DND-41 (cell line): Measurements from ENCODE around the gene FIGNL2.

Source experiments
- ATAC-seq: fragments of 200-7000 bp; cut with Tn5 transposase; 3 replicates; pipeline ENCODE4 v1.9.1; 2021; ENCODE audit warnings: low read depth; ENCODE audit not compliant: insufficient read depth
- DNase-seq: peaks from one replicate; pipeline ENCODE4 v3.0.0-alpha.2; 2020
- H2AFZ ChIP-seq: 2 replicates; pipeline ENCODE4 v1.6.0; 2012; ENCODE audit warnings: low read depth, low read length
- H3K27ac ChIP-seq: 2 replicates; pipeline ENCODE4 v1.5.1; 2012; ENCODE audit warnings: low read length, inconsistent platforms
- H3K27me3 ChIP-seq: fragments of 200-600 bp; sonication (generic); 2 replicates; pipeline ENCODE4 v1.6.0; 2012; ENCODE audit warnings: low read length, mild to moderate bottlenecking, inconsistent platforms; ENCODE audit not compliant: insufficient read depth, poor library complexity
- H3K36me3 ChIP-seq: 2 replicates; pipeline ENCODE4 v1.5.1; 2012; ENCODE audit warnings: low read length, inconsistent platforms; ENCODE audit not compliant: insufficient read depth
- H3K4me1 ChIP-seq: 2 replicates; pipeline ENCODE4 v1.5.1; 2012; ENCODE audit warnings: mild to moderate bottlenecking, low read length; ENCODE audit not compliant: insufficient read depth
- H3K4me2 ChIP-seq: 2 replicates; pipeline ENCODE4 v1.6.0; 2012; ENCODE audit warnings: mild to moderate bottlenecking, moderate library complexity, low read length, inconsistent platforms; ENCODE audit not compliant: insufficient read depth
- H3K4me3 ChIP-seq, 2 experiments: fragments of 200-600 bp in 1 of 2; shearing (Covaris generic) in 1 of 2; 2 replicates each; pipeline ENCODE4 v1.5.1; 2012 to 2016; ENCODE audit warnings: inconsistent platforms in 2 of 2, low read length in 2 of 2, mild to moderate bottlenecking in 2 of 2, low read depth in 1 of 2, moderate library complexity in 1 of 2
- H3K79me2 ChIP-seq: 2 replicates; pipeline ENCODE4 v1.6.0; 2012; ENCODE audit warnings: low read length, inconsistent platforms; ENCODE audit not compliant: insufficient read depth
- H3K9ac ChIP-seq: 2 replicates; pipeline ENCODE4 v1.6.0; 2012; ENCODE audit warnings: low read depth, mild to moderate bottlenecking, inconsistent platforms, low read length, moderate library complexity
- H3K9me3 ChIP-seq: 2 replicates; pipeline ENCODE4 v1.5.1; 2012; ENCODE audit warnings: low read length, moderate library complexity, mild to moderate bottlenecking, inconsistent platforms; ENCODE audit not compliant: insufficient read depth, severe bottlenecking
- H4K20me1 ChIP-seq: 2 replicates; pipeline ENCODE4 v1.6.0; 2012; ENCODE audit warnings: low read length; ENCODE audit not compliant: insufficient read depth
- CTCF ChIP-seq: IDR thresholded peaks from 2 replicates; pipeline ENCODE4 v1.5.1; 2012; ENCODE audit warnings: borderline replicate concordance, low read length, moderate library complexity, mild to moderate bottlenecking; ENCODE audit not compliant: poor library complexity, severe bottlenecking; ENCODE audit errors: extremely low read depth
- EZH2 ChIP-seq: IDR thresholded peaks from 3 replicates; pipeline ENCODE4 v1.6.1; 2012; ENCODE audit warnings: borderline replicate concordance, low read depth, mild to moderate bottlenecking, moderate library complexity, low read length, inconsistent platforms; ENCODE audit not compliant: severe bottlenecking

FIGNL2 gene

GRCh38 chr12:51820526-51821439 lies 27.7 kb downstream of the FIGNL2 start:
- Histone ChIP-seq H3K27me3 (no peaks in the 10 kb centered on the region), H3K4me3 (peak overlapping the region; percentile 84 to 91), H3K4me2 (peak overlapping the region; percentile 92), H2AFZ (peak overlapping the region; percentile 86), H3K27ac (peak overlapping the region; percentile 76), H3K4me1 (peaks cover 27% of the 10 kb centered on the region), H4K20me1 (0 out of 2 replicates have a peak, but pooled peaks cover 5% of the 10 kb centered on the region), H3K79me2 (peaks cover 26% of the 10 kb centered on the region), H3K36me3 (no peaks in the 10 kb centered on the region; the same call in 1 of the 2 replicates), H3K9ac (peak overlapping the region; percentile 98), H3K9me3 (no peaks in the 10 kb centered on the region)
- ATAC-seq (peak; percentile 77), DNase-seq (peak; percentile 90)
- TF ChIP-seq CTCF (peak; percentile 74), EZH2 (no peak)

GRCh38 chr12:51819736-51820525 lies 28.6 kb downstream of the FIGNL2 start:
- H4K20me1 ChIP-seq, result 0 out of 2 replicates have a peak, but pooled peaks cover 5% of the 10 kb centered on the region
- peak overlapping the region; percentile 86 for H2AFZ ChIP-seq
- H3K4me3 ChIP-seq, result peak overlapping the region; percentile 84 to 91
- peak overlapping the region; percentile 98 for H3K9ac ChIP-seq
- no peaks in the 10 kb centered on the region for H3K9me3 ChIP-seq
- TF ChIP-seq CTCF (no peak), EZH2 (no peak)
- H3K79me2 ChIP-seq, result peaks cover 26% of the 10 kb centered on the region
- H3K27me3 ChIP-seq, result no peaks in the 10 kb centered on the region
- H3K4me1 ChIP-seq, result peaks cover 28% of the 10 kb centered on the region
- peak overlapping the region; percentile 92 for H3K4me2 ChIP-seq
- peak overlapping the region; percentile 76 for H3K27ac ChIP-seq
- peak; percentile 12 for ATAC-seq
- H3K36me3 ChIP-seq, result no peaks in the 10 kb centered on the region; the same call in 1 of the 2 replicates
- DNase-seq, result peak; percentile 40

GRCh38 chr12:51818566-51819300 lies 29.8 kb downstream of the FIGNL2 start:
- no peak for ATAC-seq
- Histone ChIP-seq H2AFZ (no peak overlapping the region), H3K4me2 (peak overlapping the region; percentile 92; the same call in 1 of the 2 replicates), H3K79me2 (peaks cover 26% of the 10 kb centered on the region), H3K4me1 (peaks cover 39% of the 10 kb centered on the region), H3K4me3 (peak overlapping the region in 1 of 2 experiments; percentile 84; a peak in 2 of 4 replicates), H4K20me1 (0 out of 2 replicates have a peak, but pooled peaks cover 1% of the 10 kb centered on the region), H3K27me3 (no peaks in the 10 kb centered on the region), H3K27ac (peak overlapping the region; percentile 14; the same call in 1 of the 2 replicates), H3K9me3 (no peaks in the 10 kb centered on the region), H3K36me3 (no peaks in the 10 kb centered on the region; the same call in 1 of the 2 replicates), H3K9ac (peak overlapping the region; percentile 98; the same call in 1 of the 2 replicates)
- TF ChIP-seq EZH2, result no peak
- no peak for TF ChIP-seq CTCF
- no peak for DNase-seq
